WTC11 (cell line): ENCODE data around the gene CREM. TPM values are rescaled to one million over a fixed set of nuclear protein-coding genes. Genes with fewer than 3 reads are reported as not detected.

Experiments
- ATAC-seq: fragments of 200-7000 bp; cut with Tn5 transposase; 2 replicates; pipeline ENCODE4 v1.10.0; 2021; ENCODE audit warnings: mild to moderate bottlenecking, moderate library complexity
- CTCF ChIA-PET: fragments of 300-600 bp; sonication (Branson Sonifier 250); formaldehyde crosslinking; loops from one replicate; lab custom pipeline; 2021; ENCODE audit warnings: antibody characterized with exemption; lab: Charles Lee
- POLR2A ChIA-PET: fragments of 350-600 bp; sonication (Branson Sonifier 250); formaldehyde crosslinking; loops from one replicate; lab custom pipeline; 2021; ENCODE audit warnings: antibody characterized with exemption; lab: Charles Lee
- DNase-seq: peaks from one replicate; pipeline ENCODE4 v3.0.0; 2021; ENCODE audit warnings: low spot score
- H3K27ac Mint-ChIP-seq: 2 replicates; pipeline ENCODE4 v1.8.0; 2021; ENCODE audit warnings: mixed read lengths
- H3K27me3 Mint-ChIP-seq: 2 replicates; pipeline ENCODE4 v1.8.0; 2021; ENCODE audit warnings: low read depth, mild to moderate bottlenecking, moderate library complexity, mixed read lengths
- H3K36me3 Mint-ChIP-seq: 2 replicates; pipeline ENCODE4 v1.8.0; 2021; ENCODE audit warnings: mixed read lengths
- H3K4me1 Mint-ChIP-seq: 2 replicates; pipeline ENCODE4 v1.8.0; 2022; ENCODE audit warnings: mixed read lengths
- H3K4me3 Mint-ChIP-seq: 2 replicates; pipeline ENCODE4 v1.8.0; 2021; ENCODE audit warnings: mild to moderate bottlenecking, moderate library complexity, mixed read lengths
- H3K9me3 Mint-ChIP-seq: 2 replicates; pipeline ENCODE4 v1.8.0; 2021; ENCODE audit warnings: mixed read lengths
- AFF4 ChIP-seq: sonication (generic); formaldehyde crosslinking; IDR thresholded peaks from 2 replicates; pipeline ENCODE4 v1.8.1; 2023; ENCODE audit warnings: mild to moderate bottlenecking, missing genetic modification reagents, borderline replicate concordance
- CTCF ChIP-seq: fragments of 200-600 bp; IDR thresholded peaks from 2 replicates; pipeline ENCODE4 v1.8.0; 2022; ENCODE audit warnings: antibody characterized with exemption
- JUN ChIP-seq: sonication (generic); formaldehyde crosslinking; IDR thresholded peaks from 2 replicates; pipeline ENCODE4 v1.8.0; 2023; ENCODE audit warnings: mild to moderate bottlenecking, missing genetic modification reagents
- MLX ChIP-seq: sonication (generic); formaldehyde crosslinking; IDR thresholded peaks from 2 replicates; pipeline ENCODE4 v1.8.1; 2023; ENCODE audit warnings: mild to moderate bottlenecking, missing genetic modification reagents, moderate library complexity
- NR3C1 ChIP-seq: sonication (generic); formaldehyde crosslinking; conservative IDR thresholded peaks from 2 replicates; pipeline ENCODE4 v1.8.1; 2023; ENCODE audit warnings: low read depth, mild to moderate bottlenecking, missing genetic modification reagents
- TP53 ChIP-seq: sonication (generic); formaldehyde crosslinking; IDR thresholded peaks from 2 replicates; pipeline ENCODE4 v1.8.1; 2023; ENCODE audit warnings: mild to moderate bottlenecking, missing genetic modification reagents
- ZNF138 ChIP-seq: sonication (generic); formaldehyde crosslinking; conservative IDR thresholded peaks from 2 replicates; pipeline ENCODE4 v1.8.1; 2022; ENCODE audit warnings: mild to moderate bottlenecking, moderate library complexity, missing genetic modification reagents
- ZNF263 ChIP-seq: sonication (generic); formaldehyde crosslinking; IDR thresholded peaks from 2 replicates; pipeline ENCODE4 v1.8.1; 2022; ENCODE audit warnings: low read depth, mild to moderate bottlenecking, moderate library complexity, missing genetic modification reagents
- ZNF512 ChIP-seq: sonication (generic); formaldehyde crosslinking; IDR thresholded peaks from 2 replicates; pipeline ENCODE4 v1.8.1; 2022; ENCODE audit warnings: missing genetic modification reagents, borderline replicate concordance
- total RNA-seq: library from RNA; stranded (reverse); gene quantifications from 3 replicates; pipeline ENCODE4 v1.2.3, GENCODE V29; 2021
- TF ChIP-seq, protein P1 (sequence below): fragments of 250-450 bp; sonication (Bioruptor Pico); IDR thresholded peaks from 2 replicates; pipeline ENCODE4 v1.9.0; 2021; ENCODE audit warnings: mild to moderate bottlenecking
- TF ChIP-seq, protein P2 (sequence below): sonication (generic); formaldehyde crosslinking; IDR thresholded peaks from 2 replicates; pipeline ENCODE4 v1.8.0; 2023; ENCODE audit warnings: missing genetic modification reagents
- TF ChIP-seq, protein P3 (sequence below): sonication (generic); formaldehyde crosslinking; IDR thresholded peaks from 2 replicates; pipeline ENCODE4 v1.8.1; 2023; ENCODE audit warnings: mild to moderate bottlenecking, missing genetic modification reagents, moderate library complexity
- TF ChIP-seq, protein P4 (sequence below): fragments of 250-450 bp; sonication (Bioruptor Pico); IDR thresholded peaks from 2 replicates; pipeline ENCODE4 v1.8.0; 2021; ENCODE audit warnings: mild to moderate bottlenecking

The CREM gene
- total RNA-seq, 1 experiment from 2014 or later = 23.6 TPM

GRCh38 chr10:35091994-35092790 is 34.5 kb upstream of the CREM start:
- Mint-ChIP-seq H3K36me3 (peaks cover 4% of the 10 kb centered on the region), H3K4me3 (no peak overlapping the region), H3K27ac (no peak overlapping the region), H3K4me1 (peaks cover 20% of the 10 kb centered on the region), H3K27me3 (peaks cover 14% of the 10 kb centered on the region), H3K9me3 (peaks cover 14% of the 10 kb centered on the region)
- POLR2A ChIA-PET = no interaction called here
- no peak for DNase-seq
- CTCF ChIA-PET = no interaction called here
- TF ChIP-seq ZNF512 (CRISPR knock-in tag) (no peak), JUN (CRISPR knock-in tag) (no peak), ZNF138 (CRISPR knock-in tag) (no peak), ZNF263 (CRISPR knock-in tag) (no peak), TP53 (CRISPR knock-in tag) (no peak), CTCF (no peak), NR3C1 (CRISPR knock-in tag) (no peak), AFF4 (CRISPR knock-in tag) (no peak), MLX (CRISPR knock-in tag) (no peak)
- TF ChIP-seq, protein P1, sequence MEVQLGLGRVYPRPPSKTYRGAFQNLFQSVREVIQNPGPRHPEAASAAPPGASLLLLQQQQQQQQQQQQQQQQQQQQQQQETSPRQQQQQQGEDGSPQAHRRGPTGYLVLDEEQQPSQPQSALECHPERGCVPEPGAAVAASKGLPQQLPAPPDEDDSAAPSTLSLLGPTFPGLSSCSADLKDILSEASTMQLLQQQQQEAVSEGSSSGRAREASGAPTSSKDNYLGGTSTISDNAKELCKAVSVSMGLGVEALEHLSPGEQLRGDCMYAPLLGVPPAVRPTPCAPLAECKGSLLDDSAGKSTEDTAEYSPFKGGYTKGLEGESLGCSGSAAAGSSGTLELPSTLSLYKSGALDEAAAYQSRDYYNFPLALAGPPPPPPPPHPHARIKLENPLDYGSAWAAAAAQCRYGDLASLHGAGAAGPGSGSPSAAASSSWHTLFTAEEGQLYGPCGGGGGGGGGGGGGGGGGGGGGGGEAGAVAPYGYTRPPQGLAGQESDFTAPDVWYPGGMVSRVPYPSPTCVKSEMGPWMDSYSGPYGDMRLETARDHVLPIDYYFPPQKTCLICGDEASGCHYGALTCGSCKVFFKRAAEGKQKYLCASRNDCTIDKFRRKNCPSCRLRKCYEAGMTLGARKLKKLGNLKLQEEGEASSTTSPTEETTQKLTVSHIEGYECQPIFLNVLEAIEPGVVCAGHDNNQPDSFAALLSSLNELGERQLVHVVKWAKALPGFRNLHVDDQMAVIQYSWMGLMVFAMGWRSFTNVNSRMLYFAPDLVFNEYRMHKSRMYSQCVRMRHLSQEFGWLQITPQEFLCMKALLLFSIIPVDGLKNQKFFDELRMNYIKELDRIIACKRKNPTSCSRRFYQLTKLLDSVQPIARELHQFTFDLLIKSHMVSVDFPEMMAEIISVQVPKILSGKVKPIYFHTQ (CRISPR knock-in tag) = no peak
- TF ChIP-seq, protein P2, sequence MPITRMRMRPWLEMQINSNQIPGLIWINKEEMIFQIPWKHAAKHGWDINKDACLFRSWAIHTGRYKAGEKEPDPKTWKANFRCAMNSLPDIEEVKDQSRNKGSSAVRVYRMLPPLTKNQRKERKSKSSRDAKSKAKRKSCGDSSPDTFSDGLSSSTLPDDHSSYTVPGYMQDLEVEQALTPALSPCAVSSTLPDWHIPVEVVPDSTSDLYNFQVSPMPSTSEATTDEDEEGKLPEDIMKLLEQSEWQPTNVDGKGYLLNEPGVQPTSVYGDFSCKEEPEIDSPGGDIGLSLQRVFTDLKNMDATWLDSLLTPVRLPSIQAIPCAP (CRISPR knock-in tag) = no peak
- TF ChIP-seq, protein P3, sequence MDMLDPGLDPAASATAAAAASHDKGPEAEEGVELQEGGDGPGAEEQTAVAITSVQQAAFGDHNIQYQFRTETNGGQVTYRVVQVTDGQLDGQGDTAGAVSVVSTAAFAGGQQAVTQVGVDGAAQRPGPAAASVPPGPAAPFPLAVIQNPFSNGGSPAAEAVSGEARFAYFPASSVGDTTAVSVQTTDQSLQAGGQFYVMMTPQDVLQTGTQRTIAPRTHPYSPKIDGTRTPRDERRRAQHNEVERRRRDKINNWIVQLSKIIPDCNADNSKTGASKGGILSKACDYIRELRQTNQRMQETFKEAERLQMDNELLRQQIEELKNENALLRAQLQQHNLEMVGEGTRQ = no peak
- TF ChIP-seq, protein P4, sequence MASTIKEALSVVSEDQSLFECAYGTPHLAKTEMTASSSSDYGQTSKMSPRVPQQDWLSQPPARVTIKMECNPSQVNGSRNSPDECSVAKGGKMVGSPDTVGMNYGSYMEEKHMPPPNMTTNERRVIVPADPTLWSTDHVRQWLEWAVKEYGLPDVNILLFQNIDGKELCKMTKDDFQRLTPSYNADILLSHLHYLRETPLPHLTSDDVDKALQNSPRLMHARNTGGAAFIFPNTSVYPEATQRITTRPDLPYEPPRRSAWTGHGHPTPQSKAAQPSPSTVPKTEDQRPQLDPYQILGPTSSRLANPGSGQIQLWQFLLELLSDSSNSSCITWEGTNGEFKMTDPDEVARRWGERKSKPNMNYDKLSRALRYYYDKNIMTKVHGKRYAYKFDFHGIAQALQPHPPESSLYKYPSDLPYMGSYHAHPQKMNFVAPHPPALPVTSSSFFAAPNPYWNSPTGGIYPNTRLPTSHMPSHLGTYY (CRISPR knock-in tag) = no peak
- TF ChIP-seq, all 79 proteins: peak for 0
- ATAC-seq = no peak
